GM18507 (cell line): Measurements from ENCODE around the gene CTBP2.
A peak's percentile ranks its signal among the peaks of the same experiment; 100 is the strongest.

Experiments
- DNase-seq: peaks from one replicate; pipeline ENCODE4 v3.0.0; 2011; ENCODE audit warnings: low read depth; ENCODE audit not compliant: insufficient read length; ENCODE audit errors: extremely low spot score
- FAIRE-seq: peaks from 2 replicates; lab custom pipeline; 2011; peaks lifted over from hg19 to GRCh38; lab: Jason Lieb, UNC

CTBP2 gene

DNA sequence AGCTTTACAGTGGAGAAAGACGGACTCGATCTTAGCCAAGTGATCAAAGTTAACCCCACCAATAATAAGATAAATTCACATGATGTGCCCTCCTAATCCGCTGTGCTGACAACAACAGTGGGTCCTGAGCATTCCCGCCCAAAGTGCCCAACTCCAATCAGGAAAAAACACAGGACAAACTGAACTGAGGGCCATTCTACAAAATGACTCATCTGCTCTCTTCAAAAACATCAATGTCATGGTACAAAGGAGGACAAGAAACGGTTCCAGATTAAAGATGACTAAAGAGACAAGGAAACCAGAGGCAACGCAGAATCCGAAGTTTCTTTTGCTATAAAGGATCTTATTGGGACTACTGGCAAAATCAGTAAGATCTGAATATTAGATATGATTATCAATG is 79.4 kb downstream of the CTBP2 start:
- FAIRE-seq: no peak
- no peak for DNase-seq

DNA sequence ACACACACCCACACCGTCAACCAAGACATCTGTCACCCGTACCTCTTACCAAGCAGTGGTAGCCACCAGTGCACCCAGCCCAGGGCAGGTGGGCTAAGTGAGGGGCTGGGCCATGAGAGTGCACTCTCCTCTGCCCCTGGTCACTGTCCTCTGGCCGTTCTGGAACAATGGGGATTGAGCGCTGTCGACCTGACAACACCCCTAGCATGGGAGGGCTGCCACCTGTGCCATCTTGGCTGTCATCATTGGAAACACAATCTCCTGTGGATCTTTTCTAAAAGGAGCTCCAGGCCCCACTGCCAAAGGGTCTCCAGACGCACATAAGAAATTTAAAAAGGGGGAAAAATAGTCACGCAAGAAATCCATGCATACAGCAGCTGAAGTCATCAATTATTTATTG is 80.1 kb downstream of the CTBP2 start:
- FAIRE-seq: no peak

DNA sequence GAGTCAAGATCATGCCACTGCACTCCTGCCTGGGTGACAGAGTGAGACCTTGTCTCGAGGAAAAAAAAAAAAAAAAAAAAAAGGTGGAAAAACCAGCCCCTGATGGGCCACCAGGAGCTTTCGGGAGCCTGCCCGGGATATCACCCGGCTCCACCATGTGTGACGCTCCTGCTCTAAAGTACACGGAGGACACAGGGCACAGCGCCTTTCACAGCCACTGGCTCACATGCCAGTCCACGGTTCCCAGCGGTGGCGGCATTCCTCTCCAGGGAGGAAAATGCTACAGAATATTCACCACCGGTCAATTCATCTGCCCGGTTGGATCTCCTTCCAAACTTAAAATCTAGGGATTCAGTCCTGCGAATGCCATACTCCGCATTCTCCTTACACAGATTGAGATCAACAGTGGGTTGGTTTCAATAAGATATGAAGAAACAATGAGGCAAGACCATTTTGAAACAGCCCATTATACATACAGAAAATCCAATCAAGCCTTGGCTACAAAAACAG is 81.2 kb downstream of the CTBP2 start:
- FAIRE-seq (no peak), DNase-seq (no peak)

More for the DNA sequence above, 80.1 kb downstream of the CTBP2 start:
- DNase-seq: no peak

DNA sequence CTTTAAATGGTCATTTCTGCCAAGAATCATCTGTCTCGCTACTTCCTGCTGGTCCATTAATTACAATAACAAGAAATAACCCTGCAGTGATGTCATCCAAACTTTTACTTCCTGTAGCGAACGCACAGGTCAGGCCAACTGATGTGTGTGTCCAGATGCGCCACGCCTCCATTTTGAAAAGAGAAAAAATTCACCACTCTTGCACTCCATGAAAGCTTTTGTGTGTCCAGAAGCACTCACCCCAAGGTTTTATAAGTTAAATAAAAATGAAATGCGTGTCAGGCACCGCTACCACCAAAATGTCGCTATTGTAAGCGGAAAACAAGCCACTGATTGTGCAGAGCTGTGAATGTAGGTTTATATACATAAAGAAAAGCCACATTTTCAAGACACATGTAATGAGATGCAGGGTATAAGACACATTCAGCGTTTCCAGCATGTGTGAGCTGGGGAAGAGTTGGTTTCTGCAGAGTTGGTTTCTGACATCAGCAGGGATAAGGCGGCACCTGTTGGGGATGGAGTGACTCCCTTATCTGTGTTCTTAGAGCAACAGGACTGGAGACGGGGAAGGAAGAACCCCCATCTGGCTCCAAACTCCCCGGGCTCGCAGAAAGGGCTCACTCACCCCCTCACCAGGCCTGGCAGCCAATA is 83.3 kb downstream of the CTBP2 start:
- DNase-seq: no peak
- FAIRE-seq: no peak

DNA sequence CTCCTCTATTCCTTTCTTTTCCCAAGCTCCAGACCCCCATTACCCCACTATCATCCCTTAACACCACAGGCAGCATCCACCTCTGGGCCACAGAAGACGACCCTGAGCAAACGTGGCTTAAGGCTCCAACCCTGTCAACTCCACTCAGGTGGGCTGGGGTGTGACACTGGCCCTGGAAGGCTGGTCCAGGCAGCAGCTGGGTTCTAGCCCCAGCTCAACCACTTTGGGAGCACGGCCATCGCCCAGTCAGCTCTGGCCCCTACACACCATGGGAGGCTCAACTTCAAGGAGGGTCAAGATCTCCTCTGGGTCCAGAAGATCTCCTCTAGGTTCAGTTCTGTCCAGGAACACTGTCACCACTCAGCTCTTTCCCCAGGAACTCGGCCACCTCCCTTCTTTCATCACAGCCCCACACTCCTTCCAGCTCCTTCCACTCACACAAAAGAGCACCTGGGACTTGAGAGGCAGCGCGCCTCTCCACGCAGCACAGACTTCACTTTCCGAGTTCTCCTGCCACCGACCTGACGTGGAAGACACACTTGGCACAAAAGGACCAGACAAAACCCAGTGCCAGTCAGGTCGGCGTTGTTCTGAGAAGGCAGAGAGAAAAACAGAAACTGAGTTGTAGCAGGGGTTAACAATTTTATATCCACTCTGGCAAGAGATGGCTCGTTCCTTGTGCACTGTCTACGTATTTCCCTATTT is 84.1 kb downstream of the CTBP2 start:
- FAIRE-seq (no peak), DNase-seq (no peak)

DNA sequence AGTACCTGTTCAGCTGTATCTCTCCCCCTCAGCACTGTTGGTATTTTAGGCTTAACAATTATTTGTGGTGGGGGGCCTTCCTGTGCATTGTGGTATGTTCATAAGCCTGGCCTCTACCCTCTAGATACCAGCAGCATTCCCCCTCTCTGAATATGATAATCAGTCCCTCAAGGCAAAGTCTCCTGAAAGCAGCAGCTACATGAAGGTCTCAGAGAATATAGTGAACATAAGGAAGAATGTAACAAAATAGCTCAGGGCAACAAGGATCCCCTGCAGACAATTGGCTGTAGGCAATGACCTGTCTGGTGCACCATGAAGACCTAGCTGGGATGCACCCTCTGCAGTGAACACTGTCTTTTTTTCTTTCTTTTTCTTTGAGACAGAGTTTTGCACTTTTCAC is 86.4 kb downstream of the CTBP2 start:
- FAIRE-seq (no peak), DNase-seq (no peak)

DNA sequence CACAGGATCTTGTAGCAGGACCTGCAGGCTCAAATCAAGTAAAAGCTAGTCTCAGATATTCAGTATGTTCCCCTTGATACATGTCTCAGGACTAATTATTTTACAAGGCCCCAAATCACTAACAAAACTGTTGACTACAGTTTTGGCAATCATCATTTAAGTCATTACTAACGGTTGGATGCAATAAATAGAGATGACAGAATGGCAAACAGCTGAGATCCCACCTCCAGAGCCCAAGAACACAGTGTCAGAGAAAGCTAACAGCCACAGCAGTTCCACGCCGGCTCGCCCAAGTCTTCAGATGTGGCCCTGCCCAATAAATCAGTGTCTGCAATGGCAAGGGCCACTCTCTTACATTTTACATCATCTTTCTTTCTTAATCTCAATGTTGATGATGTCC is 87.6 kb downstream of the CTBP2 start:
- FAIRE-seq: no peak

DNA sequence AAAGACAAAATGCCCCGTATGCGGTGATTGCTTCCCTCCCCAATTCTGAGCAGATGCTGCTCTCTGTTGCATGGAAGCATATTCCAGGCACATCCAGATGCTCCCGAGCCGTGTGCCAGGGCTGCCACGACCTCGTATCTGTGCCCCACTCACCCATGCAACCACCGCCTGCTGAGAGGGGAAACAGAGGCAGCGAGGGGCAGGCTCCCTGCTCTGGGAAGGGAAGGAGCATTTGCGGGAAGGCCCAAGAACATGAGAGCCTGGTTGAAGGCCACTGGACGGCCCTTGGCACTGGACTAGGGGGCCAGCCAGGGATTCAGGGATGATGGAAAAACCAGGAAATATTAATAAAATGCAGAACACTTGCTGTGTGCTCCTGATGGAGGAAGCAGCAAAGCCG is 89.4 kb downstream of the CTBP2 start:
- FAIRE-seq (no peak), DNase-seq (no peak)

More for the DNA sequence above, 87.6 kb downstream of the CTBP2 start:
- no peak for DNase-seq

DNA sequence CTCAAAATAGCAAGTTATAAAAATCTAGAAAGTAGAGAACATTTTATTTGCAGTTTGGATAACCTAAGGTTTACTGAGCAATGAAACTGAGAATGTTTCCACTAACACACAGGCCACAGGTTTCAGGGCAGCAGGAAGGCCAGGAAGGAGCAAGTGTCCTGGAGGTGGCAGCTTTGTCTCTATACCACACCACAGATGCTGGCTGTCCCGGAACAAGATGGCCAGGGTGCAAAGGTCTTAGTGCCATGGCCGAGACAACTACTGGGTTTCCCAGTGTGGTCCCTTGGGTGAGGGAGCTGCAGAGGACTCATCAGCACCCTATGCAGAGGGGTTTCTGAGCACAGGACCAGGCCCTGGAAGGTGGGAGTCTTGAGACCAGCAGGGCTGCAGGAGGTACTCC is 92.0 kb downstream of the CTBP2 start:
- FAIRE-seq (no peak), DNase-seq (no peak)

DNA sequence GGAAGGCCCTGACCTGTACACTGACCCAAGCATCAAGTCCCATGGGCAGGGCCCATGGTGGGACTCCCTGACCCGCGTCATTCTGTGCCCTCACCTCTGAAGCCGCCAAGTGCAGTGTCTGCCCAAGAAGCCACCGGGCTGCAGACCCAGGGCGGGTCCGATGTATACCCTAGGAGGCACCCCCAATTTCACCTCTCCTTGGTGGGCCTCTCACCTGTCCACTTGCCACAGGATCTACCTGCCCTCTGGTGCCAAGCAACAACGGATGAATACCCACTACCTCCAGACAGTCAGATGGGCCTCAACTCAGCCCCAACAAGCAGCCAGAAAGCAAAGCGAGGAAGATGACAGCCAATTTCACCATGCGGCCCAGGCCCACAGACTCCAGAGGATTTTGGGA is 92.6 kb downstream of the CTBP2 start:
- DNase-seq (no peak), FAIRE-seq (no peak)

DNA sequence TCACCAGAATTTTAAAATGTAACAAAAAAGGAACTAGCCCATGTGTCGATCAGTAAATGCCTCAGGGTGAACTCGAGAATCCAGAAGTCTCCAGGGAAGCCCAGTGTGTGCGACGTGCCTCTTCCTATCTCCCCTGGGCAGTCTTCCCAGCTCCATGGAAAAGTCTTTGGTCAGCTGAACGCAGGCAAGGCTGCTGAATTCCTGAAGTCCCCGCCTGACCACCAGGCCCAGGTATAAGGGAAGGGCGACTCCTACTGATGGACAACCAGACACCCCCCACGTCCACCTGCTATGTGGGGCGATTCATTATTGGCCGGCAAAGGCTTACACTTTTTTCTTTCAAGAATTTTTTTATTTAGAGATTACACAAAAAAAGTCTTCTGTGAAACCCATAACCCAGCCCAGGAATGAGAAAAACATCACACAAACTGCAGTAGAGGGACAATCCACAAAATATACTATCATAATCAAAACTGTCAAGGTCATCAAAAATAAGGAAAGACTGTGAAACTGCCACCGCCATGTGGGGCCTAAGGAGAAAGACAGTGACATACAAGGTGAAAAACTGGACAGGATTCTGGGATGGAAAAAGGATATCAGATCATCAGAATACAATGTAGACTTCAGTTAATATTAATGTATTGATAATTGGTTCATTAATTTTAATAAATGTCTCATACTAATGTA is 93.5 kb downstream of the CTBP2 start:
- DNase-seq: no peak
- FAIRE-seq: no peak

DNA sequence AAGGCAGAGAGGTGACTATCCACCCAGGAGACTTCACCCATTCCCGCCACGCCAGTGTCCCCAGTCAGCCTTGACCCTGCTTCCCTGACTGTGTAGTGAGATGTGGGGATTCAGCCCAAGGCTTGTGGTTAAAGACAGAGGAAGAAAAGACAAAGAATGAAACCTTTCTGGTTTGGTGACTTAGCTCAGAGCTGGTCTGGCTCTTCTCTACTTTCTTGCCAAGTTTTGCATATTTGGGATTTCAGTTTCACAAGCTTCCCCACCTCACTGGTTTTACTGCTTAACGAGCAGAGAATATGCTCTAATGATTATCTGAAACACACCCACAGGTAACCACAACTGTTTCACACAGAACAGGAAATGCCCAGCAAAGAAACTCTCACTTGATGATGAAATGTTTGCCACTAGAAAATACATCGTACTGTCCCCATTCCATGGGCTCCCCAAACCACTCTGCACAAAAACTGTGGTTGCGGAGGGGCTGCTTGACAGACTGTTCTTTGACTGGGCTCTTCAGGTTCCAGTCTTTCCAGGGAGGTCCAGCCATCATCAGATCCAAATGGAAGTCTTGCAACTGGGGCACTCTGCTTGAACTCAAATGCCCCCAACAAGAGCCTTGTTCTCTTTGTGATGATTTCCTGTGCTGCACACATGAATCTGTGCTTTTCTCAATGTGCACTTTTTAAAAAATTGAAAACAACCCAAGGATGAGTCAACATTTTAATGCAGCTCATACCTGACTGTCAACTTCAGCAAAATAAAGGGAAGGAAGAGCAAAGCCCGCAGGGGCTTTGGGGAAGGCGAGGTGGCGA is 95.5 kb downstream of the CTBP2 start:
- peak; percentile 99 for FAIRE-seq
- peak; percentile 65 for DNase-seq

DNA sequence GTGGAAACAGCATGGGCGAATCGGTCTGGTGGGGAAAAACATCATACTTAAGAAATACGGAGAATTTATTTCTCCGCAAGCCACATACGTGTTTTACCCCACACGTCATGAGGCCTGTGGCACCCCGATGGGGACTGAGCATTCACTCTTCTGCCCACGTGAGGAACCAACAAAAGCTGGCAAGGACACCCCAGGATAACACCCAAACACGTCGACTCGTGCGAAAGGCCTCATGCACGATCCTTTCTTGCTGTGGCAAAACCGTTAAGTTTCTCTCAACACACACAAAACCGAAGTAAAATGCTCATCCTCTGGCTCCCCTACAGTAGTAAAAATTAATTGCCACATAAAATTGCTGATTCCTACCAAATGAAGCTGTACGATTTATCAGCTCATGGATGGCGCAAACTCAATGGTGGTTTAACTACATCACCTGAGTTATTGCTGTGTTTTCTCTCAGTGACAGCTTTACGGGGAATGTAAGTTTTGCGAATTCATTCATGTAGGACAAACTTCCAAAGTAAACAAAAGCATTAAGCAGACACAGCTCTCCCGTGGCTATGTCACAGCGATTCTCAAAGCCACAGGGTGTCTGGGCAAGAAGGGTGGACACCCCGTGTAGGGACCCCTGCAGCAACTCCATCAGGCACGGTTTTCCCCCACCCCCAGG is 97.0 kb downstream of the CTBP2 start:
- DNase-seq: no peak
- no peak for FAIRE-seq

DNA sequence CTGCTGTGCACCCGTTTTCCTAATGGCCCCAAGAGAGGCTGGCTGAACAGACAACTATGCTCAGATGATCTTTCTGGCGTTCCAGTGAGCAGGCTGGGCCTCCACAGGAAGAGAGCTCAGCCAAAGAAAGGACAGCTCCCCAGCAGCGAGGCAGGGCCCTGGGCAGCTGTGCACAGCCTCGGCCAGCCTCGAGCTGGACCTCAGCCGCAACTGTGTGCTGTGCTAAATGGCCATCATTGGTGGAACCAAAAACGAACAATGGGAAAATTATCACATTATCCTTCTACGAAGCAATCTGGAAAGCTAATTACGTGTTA is 97.5 kb downstream of the CTBP2 start:
- FAIRE-seq (no peak), DNase-seq (no peak)

DNA sequence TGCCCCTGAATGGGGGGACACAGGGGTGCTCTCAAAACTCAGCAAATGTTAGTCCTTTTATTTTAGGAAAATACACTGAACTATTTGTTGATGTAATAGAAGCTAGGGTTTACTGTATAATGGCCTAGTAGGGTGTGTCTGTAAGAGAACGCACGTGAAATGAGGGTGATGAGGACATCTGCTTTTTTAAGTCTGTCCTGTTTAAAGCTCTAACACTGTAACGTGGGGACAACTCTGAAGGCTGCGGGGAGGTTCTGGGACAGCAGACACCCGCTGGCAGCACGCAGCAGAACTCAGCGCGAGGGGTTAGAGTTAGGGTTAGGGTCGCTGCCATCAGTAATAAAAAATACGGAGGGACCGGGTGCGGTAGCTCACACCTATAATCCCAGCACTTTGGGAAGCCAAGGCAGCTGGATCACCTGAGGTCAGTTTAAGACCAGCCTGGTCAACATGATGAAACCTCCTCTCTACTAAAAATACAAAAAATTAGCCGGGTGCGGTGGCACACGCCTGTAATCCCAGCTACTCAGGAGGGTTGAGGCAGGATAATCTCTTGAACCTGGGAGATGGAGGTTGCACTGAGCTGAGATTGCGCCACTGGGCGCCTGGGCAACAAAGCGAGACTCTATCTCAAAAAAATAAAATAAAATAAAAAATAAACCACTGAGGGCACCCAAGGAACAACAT is 98.0 kb downstream of the CTBP2 start:
- no peak for FAIRE-seq

DNA sequence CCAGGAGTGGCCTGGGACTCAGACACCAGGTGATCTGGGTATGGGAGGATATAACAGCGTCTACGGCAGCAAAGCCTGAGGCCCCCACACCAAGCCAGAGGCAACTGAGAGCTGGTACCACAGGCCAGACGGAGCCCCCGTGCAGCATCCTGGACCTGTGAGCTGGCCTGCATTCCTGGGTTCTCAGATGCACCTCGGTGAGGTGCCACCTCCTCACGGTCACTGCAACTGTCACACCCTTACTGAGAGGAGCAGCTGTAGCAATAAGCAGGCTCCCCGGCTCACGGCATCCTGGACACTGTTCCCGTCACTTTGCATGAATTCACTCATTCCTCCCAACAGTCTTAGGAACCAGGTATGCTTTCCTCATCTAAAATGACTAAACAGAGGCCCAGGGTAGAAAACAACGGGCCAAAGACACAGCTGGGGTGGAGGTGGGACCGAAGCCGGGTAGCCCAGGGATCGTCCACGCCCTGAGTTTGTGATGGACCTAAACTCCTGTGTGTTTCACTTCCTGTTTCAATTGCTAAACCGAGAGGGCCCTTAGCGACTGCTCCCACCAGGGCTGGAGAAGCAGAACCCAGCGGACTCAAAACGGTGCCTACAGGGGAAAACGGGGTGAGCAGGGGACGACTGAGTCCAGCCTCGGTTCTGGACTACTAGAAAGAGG is 98.7 kb downstream of the CTBP2 start:
- FAIRE-seq (peak; percentile 29), DNase-seq (no peak)

More for the DNA sequence above, 98.0 kb downstream of the CTBP2 start:
- no peak for DNase-seq

DNA sequence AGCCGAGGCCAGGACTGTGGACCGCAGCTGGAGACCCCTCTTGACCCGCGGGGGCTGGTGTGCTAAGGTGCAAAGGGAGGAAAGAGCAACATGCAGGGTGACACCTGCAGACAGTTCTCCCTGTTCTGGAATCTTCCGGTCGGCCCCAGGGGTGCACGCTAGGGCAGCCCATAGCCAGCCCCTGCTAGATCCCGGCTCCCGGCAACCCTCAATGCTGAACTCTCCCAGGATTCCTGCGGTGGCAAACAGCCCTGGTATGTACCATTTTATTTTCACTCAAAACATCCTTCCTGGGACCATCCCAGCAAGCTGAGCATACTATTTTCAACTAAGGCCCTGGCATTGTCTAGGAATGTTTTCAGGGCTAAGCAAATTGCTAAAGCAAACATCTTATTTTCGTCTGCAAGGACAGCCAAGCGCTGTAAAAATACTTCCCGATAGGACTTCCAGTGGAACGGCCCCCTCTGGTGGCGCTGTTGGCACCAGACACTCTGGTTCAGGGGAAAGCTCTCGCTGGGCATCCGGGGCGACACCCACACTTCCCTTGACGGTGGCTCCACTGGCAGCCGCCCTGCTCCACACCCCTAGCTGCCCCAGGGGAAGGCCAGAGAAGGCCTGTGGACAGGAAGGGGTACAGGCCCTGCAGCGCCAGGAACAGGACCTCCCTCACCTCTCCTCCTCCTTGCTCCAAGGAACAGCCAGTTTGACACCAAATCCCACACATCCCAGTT is 99.4 kb downstream of the CTBP2 start:
- no peak for FAIRE-seq

DNA sequence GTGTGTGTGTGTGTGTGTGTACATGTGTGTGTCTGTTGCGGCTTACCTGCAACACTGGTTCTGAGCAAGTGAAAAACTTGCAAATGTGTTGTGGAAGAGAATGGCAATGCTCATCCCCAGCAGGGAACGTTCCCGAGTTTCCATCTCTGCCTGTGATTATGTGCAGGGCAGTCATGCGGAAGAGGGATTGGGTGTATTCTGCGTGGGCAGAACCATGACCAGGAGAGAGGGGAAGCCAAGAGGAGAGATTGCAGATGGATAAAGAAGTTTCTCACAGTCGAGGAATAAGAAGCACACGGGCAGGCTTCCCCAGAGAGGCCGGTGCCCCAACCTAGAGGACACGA is 99.9 kb downstream of the CTBP2 start:
- DNase-seq (no peak), FAIRE-seq (no peak)

More for the DNA sequence above, 99.4 kb downstream of the CTBP2 start:
- DNase-seq: no peak
